HG02885 (cell line): ENCODE measurements around the gene LSAMP.

Source experiments
- ATAC-seq: cut with Tn5 transposase; IDR thresholded peaks from one replicate; pipeline ENCODE4 v1.9.1; 2021; ENCODE audit warnings: mild to moderate bottlenecking; ENCODE audit not compliant: unreplicated experiment, poor library complexity

LSAMP gene

DNA sequence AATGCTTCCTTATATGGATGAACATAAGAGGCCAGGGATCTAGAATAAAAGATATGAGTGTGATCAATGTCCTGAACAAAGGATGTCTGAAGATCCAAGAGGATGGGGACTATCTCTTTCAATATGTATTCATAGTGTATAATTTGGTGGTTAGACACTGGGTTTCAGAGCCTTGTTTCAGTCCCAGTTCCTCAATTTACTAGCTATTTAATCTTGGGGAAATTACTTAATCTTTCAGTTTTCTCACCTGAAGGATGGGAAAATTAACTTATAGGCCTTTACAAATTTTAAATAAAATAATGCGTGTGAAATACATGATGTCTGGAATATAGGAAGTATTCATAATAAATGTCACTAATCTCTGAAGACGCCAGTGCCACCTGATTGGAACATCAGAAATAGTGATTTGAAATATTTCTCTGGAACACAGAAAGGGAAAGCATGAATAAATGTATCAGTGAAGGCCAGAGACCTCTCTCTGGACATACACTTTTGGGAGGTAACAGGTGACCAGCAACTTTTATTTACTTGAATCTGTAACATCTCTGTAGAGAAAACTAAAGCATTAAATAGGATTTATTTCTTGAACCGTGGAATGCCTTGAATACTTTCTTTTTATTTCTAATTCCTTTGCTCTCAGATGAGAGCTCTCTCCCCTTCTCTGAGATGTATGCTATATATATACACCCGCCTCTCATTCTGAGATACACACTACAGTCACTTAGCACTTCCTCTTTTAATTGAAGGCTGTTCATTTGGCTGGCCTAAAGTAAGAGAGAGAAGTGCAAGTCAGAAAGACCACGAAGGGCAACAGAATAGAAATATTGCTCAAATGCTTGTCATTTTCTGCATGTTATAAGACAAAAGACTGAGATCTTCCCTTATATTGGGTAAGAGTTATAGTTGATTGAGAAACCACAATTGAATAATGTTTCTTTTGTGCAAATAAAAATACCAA, 407.1 kb downstream of the LSAMP start:
- ATAC-seq = peak; percentile 98

DNA sequence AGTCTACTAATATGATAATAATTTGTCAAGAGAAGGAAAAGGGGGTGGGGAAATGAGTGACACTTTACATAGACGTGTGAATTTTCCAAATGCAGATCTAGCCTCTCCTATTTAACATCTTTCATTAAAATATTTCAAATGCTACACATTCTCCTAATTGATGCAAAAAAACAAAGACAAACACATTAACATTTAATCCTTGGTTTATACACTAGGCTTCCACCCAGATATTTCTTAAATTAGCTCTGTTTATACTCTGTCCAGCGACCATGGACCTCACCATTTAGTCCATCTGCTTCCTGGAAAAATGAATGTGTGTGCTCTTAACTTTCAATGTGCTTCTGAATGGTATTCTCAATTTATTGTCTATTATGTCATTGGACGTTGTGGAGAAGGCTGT, 409.9 kb downstream of the LSAMP start:
- no peak for ATAC-seq

DNA sequence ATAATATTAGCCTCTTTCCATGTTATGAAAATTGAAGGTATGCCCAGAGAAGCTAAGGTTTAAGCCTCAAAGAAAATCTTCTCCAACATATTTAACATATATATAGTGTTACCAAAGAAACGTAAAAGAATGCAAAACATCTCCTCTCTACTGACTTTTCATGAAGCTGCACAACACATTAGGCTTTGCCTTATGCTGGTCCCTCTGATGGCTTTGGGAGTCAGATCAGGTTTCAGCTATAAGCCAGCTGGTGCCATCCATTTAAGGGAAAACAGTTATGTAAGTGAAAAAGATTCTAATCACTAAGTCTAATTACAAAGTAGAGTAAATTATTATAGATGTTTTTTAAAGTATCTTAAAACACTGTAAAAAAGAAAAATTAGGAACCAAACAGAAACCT, 410.5 kb downstream of the LSAMP start:
- no peak for ATAC-seq

DNA sequence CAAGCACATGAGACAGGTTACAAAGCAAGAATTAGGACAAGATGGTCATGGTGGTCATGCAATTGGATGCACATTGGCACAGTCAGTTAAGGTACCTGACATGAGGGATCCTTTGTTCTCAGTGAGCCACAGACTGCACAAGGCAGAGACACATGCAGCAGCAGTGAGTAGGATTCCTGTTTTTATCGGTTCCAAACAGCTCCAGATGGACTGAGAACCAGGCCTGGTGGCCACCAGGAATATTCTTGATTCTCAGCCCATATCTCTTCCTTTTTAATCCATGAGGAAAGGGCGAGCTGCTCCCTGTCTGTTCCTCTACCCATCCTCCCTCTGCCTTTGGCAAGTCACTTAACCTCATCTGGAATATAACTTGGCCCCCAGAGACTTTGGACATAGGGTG, 411.2 kb downstream of the LSAMP start:
- no peak for ATAC-seq

DNA sequence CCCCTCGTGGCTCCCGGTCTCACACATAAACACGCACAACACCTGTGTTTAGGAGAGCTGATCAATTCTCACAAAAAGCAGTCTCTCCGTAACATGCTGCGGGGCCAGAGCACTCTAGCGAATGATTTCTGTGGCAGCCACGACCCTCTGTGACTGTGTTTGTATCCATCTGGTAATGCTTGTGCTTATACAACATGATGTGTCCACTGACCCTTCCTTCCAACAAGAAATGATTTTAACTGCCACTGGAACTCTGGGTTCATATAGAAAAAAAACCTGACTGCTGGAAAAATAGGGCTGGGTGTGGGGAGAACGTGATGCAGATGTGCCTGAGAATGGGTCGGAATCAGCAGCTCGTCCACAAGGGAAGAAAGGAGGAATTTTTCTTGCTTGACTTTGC, 411.8 kb downstream of the LSAMP start:
- no peak for ATAC-seq

DNA sequence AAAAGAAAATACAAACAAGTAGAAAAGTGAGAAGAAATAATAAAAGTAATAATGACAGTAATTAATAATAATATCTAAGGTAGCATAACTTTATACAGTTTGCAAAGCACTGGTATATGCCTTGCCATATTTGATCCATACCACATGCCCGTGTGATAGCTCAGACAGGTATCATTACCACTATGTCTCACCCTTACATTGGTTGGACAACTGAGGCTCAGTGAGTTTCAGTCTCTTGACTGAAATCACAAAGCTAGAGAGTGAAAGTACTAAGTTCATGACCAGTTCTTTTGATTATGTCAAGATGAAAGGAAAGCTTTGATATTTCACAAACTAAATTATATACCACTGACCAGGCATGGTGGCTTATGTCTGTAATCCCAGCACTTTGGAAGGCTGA, 413.1 kb downstream of the LSAMP start:
- ATAC-seq = peak; percentile 48

DNA sequence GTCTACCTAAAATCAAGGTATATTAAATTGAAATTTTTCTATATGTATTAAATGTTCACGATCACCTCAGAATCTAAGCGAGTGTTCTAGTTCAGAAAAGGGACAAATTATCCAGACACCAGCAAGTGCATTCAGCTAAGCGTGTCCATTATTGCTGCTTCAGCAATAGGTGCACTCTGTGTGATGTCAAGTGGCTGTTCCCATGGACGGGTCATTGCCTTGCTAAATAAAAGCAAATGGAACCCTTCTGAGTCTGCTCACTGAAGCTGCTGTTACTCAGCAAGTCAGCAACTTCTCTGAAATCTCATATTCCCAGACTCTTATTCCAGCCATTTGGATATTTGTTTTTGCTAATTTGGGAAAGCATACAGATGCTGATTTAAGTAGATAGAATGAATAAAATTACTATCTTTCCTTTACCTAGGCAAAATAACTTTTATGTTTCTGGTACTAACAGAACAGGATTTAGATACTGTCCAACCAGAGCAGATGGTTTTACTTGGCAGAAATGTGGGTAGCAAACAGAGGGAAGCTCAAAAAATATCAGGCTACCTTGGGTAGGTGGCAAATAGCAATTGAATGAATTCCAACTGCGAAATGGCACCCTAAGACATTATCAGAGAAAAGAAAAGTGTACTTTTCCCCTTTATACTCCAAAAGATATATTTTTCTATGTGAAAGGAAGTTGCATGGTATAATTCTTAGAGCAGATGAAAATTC, 415.0 kb downstream of the LSAMP start:
- no peak for ATAC-seq

DNA sequence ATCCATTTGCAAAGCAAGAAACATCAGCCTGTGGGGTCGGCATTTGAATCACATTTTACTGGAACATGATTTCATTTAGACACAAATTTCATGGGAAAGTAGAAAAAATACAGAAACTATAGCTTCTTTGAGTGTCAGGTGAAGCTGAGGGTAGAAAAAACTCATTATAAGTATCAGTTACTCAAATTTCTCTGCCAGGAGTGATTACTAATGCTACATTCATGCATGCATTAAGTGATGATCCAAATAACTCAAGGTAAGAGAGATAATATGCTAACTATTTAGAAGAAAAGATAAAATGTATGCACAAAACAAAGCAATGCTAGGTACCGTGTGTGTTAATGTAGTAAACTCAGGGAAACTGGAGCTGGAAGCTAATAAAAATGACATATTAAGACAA, 416.0 kb downstream of the LSAMP start:
- ATAC-seq = no peak

DNA sequence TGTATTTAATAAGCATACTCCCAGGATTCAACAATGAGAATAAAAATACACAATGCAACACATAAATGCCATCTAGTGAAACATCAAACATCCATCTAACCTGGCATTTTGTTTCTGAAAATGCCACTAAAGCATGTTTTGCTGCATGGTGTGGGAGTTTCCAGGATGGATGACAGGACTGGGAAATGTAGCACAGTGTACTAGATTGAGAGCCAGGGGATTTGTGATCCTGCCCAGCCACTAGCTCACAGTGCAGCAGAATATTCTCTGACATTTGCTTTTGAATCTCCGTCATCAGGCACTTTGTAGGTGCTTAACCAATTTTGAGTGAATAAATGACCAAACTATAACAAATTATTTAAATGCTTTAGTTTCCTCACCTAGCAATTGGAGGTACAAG, 417.1 kb downstream of the LSAMP start:
- no peak for ATAC-seq

DNA sequence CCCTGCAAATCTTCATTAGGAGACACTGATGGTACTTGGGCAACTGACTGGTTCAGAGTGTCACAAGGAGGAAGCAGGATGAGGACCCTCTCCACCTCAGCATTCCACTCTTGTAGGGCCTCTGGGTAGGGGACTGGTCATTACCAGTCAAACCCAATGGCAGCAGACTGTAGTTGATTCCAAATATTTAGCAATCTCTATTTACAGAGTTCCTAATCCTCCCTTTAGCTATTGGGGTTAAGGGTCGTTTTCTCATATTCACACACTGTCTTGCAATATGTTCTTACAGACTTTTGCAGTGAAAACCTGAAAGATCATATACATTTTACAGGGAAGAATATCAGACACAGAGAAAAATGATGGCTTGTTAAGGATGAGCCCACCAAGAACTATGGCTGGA, 424.3 kb downstream of the LSAMP start:
- ATAC-seq = no peak

DNA sequence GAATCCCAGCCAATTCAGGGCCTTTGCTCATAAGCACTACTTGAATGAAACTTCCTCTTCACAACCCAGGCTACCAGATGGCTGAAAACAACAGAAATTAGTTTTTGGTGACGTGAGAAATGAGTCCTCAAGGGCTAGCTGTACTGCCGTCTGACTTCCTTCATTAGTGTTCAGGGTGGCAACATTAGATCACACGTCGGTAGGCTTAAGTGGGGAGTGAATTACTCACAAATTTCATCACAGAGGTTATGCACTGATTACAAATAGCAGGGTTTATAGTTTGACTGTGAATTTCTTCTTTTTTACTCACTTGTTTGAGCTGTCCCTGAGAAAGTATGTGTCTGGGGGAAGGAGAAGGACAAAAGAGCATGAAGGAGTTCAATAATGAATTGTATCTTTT, 424.8 kb downstream of the LSAMP start:
- peak; percentile 96 for ATAC-seq

DNA sequence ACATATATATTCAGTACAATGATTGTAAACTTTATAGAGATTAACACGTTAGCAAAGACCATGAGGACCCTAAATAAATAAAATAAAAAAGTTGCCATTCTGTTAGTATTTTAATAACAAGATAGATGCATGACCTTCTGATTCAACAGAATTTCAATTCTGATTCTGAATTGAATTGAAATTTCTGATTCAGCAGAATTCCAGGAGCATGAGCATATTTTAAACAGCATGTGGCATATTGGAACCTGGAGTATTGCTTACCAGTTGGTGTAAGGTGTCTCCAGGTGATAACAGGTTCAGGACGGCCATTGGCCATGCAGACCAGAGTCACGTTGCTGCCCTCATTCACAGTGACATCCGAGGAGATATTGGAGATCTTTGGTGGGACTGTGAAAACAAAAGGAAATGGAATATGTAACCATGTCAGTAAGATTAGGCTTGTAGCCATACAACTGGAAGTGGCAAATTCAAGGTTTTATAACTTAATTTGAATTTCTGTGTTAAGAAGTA, 426.0 kb downstream of the LSAMP start:
- no peak for ATAC-seq

DNA sequence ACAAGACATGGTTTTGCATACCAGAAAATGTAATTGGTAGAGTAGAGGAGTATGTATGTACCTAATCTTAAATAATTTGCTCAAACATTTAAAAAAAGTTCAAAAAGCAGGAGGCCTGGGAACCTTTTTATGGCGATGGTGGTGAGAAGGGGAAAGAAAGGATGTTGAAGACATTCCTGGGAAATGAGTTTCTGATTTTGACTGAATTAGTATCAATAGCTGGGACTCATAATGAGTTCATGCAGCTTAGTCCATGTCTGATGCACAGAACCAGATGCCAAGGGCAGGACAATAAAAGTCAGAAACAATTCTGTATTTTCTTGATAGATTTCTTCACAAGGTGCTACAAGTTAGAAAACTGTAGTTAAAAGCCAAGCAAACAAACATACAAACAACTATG, 426.6 kb downstream of the LSAMP start:
- ATAC-seq = no peak

DNA sequence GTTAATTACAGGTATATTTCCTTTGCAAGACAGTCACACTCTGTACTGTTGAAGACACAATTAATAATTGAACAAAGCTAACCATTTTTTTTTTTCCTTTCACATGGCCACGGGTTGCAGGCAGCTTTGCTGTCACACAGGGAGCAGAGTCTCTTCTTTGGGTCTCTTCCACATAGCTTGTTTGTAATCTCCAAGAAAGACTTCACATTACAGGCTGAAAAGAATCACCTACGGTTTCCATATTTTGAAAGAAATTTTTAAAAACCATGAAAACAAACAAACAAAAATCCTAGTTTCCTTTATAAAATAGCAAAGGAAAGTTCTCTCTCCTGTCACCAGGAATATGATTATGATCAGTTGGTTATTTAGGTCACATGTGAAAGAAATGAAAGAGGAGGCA, 429.4 kb downstream of the LSAMP start:
- ATAC-seq = no peak

DNA sequence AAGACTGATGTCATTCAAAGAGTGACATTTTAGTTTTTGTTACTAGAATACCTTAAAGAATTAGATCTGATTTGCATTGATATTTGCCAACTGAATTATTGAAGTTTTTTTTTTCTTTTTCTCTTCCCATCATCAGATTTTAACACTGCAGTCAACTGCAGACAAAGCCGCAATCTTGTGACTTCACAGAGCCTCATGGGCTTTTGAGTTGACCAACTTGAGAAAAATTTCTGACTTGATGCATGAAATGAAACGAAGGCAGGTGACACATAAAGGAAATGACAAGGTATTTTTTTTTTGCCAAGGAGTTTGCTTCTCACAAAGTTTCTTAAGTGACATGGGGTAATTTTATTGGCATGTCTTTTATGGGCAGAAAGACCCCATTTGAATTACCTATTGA, 438.3 kb downstream of the LSAMP start:
- no peak for ATAC-seq

DNA sequence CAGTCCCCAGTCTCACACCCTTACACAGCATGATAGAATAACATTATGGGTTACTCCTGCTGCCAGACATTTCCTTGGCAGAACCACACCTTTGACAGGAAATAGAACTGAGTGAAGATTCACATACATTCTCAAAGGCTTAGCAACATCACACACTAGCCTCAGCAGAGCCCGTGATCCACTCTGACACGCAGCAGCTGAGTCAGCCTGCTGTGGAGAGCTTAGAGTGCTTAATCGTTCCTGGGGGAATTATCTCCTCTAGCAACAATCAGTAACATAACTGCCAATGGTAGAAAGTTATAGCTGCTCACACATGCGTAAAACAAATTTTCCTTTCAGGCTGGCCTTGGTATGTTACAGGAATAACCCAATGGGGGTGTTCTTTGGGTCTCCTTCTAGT, 439.9 kb downstream of the LSAMP start:
- ATAC-seq = no peak

DNA sequence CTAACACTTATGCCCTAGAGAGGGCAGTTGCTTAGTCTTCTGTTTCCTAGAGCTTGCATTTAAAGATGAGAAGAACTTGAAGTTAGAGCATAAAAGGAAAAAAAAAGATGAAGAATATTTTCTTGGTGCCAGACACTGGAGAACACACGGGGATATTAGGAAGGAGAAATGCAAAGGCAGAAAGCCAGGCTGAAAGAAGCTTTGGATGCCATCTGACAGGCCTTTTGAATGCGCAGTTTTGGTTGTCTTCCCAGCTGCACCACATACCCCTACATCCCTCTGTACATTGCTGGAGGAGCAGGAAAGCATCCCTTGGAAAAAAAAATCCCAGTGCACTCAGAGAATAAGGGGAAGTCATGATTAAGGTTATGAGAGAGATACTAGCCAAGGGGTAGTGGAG, 443.1 kb downstream of the LSAMP start:
- no peak for ATAC-seq

DNA sequence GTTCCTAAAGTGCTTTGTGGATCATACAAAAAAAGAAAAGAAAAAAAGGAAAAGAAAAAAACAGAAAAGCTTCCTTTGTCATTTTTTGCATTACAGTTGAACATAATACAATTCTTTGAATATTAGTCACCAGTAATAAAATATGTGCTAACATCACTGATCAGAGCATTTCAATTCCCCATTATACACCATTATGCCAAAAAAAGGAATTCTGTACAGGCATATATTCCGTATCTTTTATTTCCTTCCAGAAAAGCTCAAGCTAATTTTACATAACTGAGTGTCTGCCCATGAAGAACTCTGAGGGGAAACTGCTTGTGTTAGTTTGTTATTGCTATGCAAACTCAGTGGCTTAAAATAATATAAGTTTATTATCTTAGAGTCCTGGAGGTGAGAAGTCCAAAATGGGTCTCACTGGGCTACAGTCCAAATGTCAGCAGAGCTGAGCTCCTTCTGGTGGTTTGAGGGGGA, 444.1 kb downstream of the LSAMP start:
- ATAC-seq = no peak

DNA sequence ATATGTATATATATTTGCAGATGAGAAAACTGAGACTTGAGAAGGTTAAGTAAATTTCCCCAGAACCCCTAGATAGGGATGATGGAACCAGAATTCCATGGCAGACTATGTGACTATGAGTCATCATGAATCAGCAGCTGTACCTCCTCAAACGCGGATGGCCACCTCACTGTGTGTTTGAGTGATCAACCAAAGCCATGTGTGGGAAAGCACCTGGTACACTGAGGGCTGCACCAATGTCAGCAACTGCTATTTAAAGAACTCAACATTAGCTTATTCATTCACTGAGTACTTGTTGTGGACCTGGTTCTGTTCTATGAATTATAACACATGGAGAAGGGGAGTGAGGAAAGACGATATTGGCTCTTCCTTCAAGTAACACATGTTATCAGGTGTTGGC, 445.0 kb downstream of the LSAMP start:
- peak; percentile 91 for ATAC-seq

DNA sequence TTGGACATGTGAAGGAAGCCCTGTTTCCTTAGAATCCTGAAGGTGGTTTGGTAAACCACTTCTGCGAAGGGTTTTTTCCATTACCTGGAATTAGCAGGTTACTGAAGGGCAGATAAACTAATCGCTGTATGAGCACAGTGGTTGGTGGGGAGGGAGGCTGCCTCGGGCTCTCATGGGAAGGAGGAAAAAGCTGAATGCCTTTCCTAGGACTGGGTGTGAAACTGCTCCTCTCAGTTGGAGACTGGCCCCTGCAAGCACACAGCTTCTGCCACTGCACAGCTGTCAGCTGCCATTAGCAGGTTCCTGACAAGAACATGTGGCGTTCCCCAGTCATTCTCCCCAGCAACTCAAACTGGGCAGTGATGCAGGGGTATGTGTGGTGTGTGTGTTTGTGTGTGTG, 445.7 kb downstream of the LSAMP start:
- no peak for ATAC-seq

DNA sequence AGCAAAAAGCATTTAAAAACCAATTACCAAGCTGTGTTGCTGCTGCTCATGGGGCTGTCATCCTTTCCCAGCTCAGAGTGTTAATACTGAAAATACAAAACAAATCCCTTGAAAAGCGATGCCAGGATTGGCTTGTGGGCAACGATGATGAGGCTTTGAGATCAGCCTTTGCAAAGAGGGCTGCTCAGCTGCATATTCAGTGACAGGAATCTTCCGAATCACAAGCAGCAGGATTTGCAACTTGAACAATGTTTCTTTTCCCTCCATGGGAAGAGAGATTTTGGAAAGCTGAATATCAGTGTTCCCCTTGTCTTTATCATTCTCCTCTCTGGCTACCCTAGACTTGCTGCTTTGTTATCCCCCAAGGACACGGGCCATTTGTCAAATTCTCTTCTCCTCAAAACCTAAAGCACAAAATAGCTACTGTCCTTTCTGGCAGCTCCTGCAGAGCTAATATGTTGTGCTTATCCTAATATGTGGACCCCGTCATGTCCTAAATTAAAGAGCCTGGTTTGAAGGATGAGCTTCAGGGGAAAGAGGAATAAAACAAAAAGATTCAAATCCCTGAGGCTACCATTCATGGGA, 446.2 kb downstream of the LSAMP start:
- ATAC-seq = no peak
